KBM-7 (cell line): ENCODE data around the gene LCMT1.
A peak's percentile ranks its signal among the peaks of the same experiment; 100 is the strongest.
"Not testable (repeated sequence)": the region's sequence is repeated elsewhere in the genome, so short reads cannot be mapped to it uniquely, and the experiment has no call there.

Source experiments
- DNase-seq: peaks from one replicate; pipeline ENCODE4 v3.0.0-alpha.2; 2015
- in situ Hi-C: fragments of 300-500 bp; cut with MboI; formaldehyde crosslinking; loops from 2 replicates; pipeline ENCODE4 v1.14.3; 2020; ENCODE audit warnings: low sequenced_read_pairs, low pct_unique_long_range_greater_than_20kb, mixed read lengths

The LCMT1 gene

GRCh38 chr16:25134166-25134700 lies 22.7 kb downstream of the LCMT1 start:
- DNase-seq: peak; percentile 95
- in situ Hi-C loops: no loop called here

GRCh38 chr16:25135254-25135878 lies 23.8 kb downstream of the LCMT1 start:
- no peak for DNase-seq
- in situ Hi-C loops: no loop called here

- in situ Hi-C loops: no loop called here
- no peak for DNase-seq
Measured at GRCh38 chr16:25138130-25138529, 26.6 kb downstream of the LCMT1 start.

- DNase-seq: no peak
- in situ Hi-C loops: no loop called here
Measured at GRCh38 chr16:25140459-25140858, 28.9 kb downstream of the LCMT1 start.

GRCh38 chr16:25141648-25142047 lies 30.1 kb downstream of the LCMT1 start:
- in situ Hi-C loops: no loop called here
- no peak for DNase-seq

- in situ Hi-C loops: no loop called here
- no peak for DNase-seq
Measured at GRCh38 chr16:25143928-25144327, 32.4 kb downstream of the LCMT1 start.

GRCh38 chr16:25148568-25149215 lies 37.1 kb downstream of the LCMT1 start:
- no peak for DNase-seq
- in situ Hi-C loops: no loop called here

- DNase-seq: no peak
- in situ Hi-C loops: no loop called here
Measured at GRCh38 chr16:25151996-25152395, 40.5 kb downstream of the LCMT1 start.

GRCh38 chr16:25155553-25156460 lies 44.3 kb downstream of the LCMT1 start:
- in situ Hi-C loops: no loop called here
- no peak for DNase-seq

- in situ Hi-C loops: no loop called here
- DNase-seq: no peak
Measured at GRCh38 chr16:25157271-25157875, 45.8 kb downstream of the LCMT1 start.

- no peak for DNase-seq
- in situ Hi-C loops: no loop called here
Measured at GRCh38 chr16:25158401-25158800, 46.9 kb downstream of the LCMT1 start.

- in situ Hi-C loops: no loop called here
- DNase-seq: no peak
Measured at GRCh38 chr16:25161753-25162367, 50.3 kb downstream of the LCMT1 start.

- in situ Hi-C loops: no loop called here
- no peak for DNase-seq
Measured at GRCh38 chr16:25163683-25164082, 52.1 kb downstream of the LCMT1 start.

GRCh38 chr16:25165284-25165683 lies 53.7 kb downstream of the LCMT1 start:
- no peak for DNase-seq
- in situ Hi-C loops: no loop called here

GRCh38 chr16:25167920-25168319 lies 56.4 kb downstream of the LCMT1 start:
- DNase-seq, in situ Hi-C loops: not testable (repeated sequence)

GRCh38 chr16:25171390-25171789 lies 59.8 kb downstream of the LCMT1 start:
- no peak for DNase-seq
- in situ Hi-C loops: no loop called here

- in situ Hi-C loops: no loop called here
- DNase-seq: no peak
Measured at GRCh38 chr16:25172831-25173230, 61.3 kb downstream of the LCMT1 start.

- DNase-seq: no peak
- in situ Hi-C loops: no loop called here
Measured at GRCh38 chr16:25174285-25174684, 62.7 kb downstream of the LCMT1 start.

- DNase-seq: no peak
- in situ Hi-C loops: no loop called here
Measured at GRCh38 chr16:25176136-25176535, 64.6 kb downstream of the LCMT1 start.
